Activated CD8-positive, alpha-beta memory T cell treated with anti-CD3 and anti-CD28 coated beads, Interleukin-2, amount 50 U/mL, for 24 hours (primary cell): ENCODE results near the gene RNF8.
"Not testable (repeated sequence)": the region's sequence is repeated elsewhere in the genome, so short reads cannot be mapped to it uniquely, and the experiment has no call there.

ENCODE experiments used
- DNase-seq: peaks from one replicate; pipeline ENCODE4 v3.0.0-alpha.2; 2020; ENCODE audit errors: extremely low read depth

RNF8 gene, protein sequence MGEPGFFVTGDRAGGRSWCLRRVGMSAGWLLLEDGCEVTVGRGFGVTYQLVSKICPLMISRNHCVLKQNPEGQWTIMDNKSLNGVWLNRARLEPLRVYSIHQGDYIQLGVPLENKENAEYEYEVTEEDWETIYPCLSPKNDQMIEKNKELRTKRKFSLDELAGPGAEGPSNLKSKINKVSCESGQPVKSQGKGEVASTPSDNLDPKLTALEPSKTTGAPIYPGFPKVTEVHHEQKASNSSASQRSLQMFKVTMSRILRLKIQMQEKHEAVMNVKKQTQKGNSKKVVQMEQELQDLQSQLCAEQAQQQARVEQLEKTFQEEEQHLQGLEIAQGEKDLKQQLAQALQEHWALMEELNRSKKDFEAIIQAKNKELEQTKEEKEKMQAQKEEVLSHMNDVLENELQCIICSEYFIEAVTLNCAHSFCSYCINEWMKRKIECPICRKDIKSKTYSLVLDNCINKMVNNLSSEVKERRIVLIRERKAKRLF

GRCh38 chr6:37353761-37354525 is at the start of gene RNF8:
Gene RNF8 (plus strand): TSS chr6:37353983. CDS start chr6:37354165, 182 bp downstream.
- DNase-seq, result peak; percentile 70

- no peak for DNase-seq
Observed at GRCh38 chr6:37304766-37305165, 49.0 kb upstream of the RNF8 start.

- no peak for DNase-seq
Observed at GRCh38 chr6:37305841-37306425, 47.9 kb upstream of the RNF8 start.

DNA sequence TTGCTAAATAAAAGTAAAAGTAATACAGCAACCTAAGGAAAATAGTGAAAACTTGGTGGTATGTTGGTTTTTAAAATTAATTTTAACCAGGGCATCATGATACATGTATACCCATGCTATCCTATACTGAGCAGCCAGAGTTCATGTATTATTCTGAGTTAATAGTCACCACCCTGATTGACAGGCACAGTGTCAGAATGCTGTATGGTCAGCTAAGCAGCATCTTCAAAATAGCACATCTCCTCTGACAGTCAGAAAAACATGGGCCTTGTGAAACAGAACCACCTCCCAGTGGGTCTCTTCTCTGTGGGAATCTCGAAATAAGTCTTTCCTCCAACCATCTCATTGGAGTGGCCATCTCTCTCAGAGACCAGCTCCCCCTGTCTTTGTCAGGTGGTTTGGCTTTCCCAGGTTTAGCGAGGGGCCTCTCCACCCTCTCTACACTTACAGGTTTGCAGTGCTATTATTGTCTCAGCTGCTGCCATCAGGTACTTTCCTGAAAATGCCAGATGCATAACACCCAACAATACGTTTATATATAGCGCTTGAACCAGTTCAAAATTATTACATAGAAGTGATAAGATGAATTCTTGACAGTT is 47.1 kb upstream of the RNF8 start:
- no peak for DNase-seq

GRCh38 chr6:37307484-37307883 is 46.3 kb upstream of the RNF8 start:
- DNase-seq, result not testable (repeated sequence)

DNA sequence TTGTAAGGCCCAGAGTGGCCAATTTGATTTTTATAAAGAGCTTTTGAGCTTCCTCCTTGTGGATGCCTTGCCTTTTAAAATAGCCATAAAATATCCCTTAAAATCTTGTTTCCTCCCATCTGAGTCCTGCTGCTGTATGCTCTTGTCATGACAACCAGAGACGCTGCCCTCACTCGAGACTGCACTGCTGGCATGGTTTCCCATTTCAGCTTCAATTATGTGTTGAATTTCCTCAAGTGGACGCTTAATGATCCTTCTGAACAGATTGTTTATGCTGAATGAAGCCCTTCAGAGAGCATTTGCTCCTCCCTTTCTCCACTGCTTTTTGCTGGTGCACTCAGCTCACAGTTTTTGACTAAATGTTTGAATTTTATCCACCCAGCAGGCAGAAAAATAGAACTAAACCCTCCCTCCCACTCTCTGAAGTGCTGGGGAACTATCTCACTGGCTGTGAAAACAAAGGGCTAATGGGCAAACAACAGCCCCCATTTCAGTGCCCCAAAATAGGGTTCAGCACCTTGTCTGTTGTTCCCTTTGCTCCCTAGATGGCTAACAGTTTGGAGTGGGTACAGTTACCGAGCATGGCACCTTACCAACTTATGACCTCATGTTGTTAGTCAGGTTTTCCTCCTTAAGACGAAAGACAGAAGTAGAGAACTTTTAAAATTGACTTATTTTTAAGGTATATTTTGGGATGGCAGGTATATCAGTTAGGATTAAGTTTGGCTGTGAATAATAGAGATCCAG is 45.5 kb upstream of the RNF8 start:
- DNase-seq, result no peak

DNA sequence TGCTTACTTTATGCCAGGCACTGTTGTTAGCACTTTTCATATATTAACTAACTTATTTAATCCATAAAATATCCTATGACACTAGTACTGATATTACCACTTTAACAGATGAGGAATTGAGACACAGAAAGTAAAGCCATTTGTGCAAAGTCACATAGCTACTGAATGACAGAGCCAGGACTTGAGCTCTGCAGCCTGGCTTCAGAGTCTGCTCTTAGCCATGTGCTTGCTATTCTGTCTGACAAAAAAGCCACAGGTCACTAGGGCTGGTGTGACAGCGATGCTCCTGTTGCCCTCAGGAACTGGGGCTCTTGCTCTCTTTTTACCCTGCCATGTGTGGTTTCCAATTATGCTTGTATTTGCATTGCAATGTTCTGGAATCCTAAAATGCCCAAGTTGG is 44.7 kb upstream of the RNF8 start:
- no peak for DNase-seq

DNA sequence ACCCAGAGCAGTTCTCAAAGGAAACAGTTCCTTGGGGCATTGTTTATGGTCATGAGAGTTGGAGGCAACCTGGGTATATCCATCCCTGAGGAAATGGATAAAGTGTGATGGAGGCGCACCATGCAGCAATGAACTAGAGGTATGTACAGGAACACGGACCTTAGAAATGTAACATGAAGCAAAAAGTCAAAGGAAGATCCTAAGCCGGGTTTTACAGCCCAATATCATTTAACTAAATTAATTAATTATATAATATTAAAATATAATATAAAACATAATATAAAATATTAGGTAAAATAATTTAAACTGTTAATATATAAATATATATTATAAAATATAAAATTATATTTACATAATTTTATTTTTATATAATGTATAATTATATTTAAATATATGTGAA is 44.1 kb upstream of the RNF8 start:
- DNase-seq, result no peak

DNA sequence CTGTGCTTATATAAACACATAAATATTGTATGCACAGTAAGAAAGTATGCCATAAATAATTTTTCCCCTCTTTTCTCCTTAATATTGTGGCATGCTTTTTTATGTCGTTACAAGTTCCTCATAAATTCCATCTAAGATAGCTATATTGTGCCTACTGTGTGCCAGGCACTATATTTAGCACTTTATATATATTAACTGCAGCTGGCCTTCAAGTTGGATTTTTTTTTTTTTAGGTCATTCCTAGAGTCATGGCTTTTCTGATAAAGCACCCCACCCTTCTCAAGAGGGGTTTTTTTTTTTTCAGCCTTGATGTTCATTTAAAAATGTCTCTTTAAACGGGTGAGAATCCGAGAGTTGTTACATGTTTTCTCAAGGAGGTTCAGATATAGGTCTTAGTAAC is 42.8 kb upstream of the RNF8 start:
- DNase-seq, result no peak

- DNase-seq, result no peak
Observed at GRCh38 chr6:37311741-37312473, 41.9 kb upstream of the RNF8 start.

GRCh38 chr6:37313723-37314486 is 39.9 kb upstream of the RNF8 start:
- DNase-seq, result no peak

DNA sequence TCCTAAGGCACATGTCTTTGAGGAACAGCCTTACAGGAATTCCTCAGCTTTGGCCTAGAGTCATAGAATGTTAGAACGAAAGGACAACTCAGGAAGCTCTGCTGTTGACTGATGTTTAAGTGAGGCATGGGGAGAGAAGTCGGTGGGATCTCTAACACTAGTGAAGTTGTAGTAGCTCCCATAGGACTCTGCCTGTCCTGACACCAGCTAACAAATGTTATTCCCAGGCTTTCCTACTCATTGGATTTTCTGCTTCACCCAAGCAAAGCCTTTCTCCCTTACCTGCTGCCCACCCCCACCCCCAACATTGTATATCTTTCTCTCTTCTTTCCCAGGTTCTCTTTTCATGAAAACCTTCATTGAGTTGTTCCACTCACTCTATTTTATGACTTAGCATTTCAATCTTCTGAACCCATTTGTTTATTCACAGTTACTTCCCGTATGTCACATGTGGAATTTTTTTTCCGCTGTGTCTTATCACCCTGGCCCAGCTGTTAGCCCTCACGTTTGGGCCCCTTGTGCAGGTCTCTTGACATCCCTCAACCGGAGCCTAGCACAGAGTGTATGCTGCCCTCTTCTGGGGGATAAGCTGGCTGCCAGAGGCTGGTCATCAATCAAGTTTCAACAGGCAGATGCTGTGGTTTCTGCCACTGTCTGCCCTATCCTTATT is 39.2 kb upstream of the RNF8 start:
- no peak for DNase-seq

DNA sequence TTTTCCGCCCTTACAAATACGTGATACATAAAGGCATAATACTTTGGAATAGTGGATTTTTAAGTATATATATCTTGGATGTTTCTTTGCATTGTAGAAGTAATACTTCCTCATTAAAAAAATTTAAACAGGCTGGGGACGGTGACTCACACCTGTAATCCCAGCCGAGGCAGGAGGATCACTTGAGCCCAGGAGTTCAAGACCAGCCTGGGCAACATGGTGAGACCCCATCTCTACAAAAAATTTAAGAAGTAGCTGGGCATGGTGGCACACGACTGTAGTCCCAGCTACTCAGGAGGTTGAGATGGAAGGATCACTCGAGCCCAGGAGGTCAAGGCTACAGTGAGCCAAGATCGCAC is 38.6 kb upstream of the RNF8 start:
- DNase-seq, result no peak

DNA sequence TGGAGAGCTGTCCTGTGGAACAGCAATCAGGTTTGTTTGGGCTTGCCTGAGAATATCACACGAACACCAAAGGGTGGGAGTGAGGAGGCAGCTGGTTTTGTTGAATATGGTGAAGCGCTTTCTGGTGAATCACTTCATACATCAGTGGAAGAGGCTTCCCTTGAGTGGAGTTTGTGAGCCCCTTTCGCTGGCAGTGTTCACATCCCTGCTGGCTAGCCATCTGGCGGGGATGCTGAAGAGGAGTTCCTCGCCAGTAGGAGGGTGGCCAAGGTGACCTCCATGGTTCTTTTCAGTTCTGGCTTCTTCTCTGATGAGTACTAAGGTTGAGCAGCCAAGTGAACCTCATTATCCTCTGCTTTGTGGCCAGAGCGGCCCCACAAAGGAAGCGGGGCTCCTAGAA is 37.7 kb upstream of the RNF8 start:
- DNase-seq, result no peak

- no peak for DNase-seq
Observed at GRCh38 chr6:37317312-37318038, 36.3 kb upstream of the RNF8 start.

DNA sequence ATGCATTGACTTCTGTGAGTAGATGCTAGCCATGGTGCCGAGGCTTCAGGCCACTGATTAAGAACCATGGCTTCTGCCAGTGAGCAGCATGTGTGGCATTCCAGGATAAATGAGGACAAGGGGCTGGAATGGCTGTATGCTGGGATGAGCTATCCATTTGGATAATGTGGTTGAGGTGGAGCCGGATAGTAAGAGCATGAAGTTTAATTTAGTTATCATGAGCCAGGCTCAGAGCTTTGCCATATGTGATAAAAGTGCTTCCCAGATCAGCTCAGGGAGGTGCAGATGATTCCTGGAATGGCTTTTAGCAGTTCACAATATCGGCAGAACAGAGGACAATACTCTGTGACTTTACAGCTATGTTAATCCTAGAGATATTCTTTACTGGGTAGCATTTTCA is 34.6 kb upstream of the RNF8 start:
- no peak for DNase-seq

- DNase-seq, result no peak
Observed at GRCh38 chr6:37319856-37320480, 33.8 kb upstream of the RNF8 start.

- DNase-seq, result no peak
Observed at GRCh38 chr6:37320646-37321045, 33.1 kb upstream of the RNF8 start.
